Astrocyte (in vitro differentiated cells and primary cell): ENCODE measurements around the gene SHROOM1. TPM values are rescaled to one million over a fixed set of nuclear protein-coding genes. Genes with fewer than 3 reads are reported as not detected.

Experiments
- DNase-seq: peaks from one replicate; pipeline ENCODE4 v3.0.0-alpha.2; 2010; ENCODE audit warnings: low read depth
- FAIRE-seq: peaks from 2 replicates; lab custom pipeline; 2011; peaks lifted over from hg19 to GRCh38; lab: Jason Lieb, UNC
- H2AFZ ChIP-seq: 2 replicates; pipeline ENCODE4 v1.6.0; 2012; ENCODE audit warnings: low read depth, low read length, inconsistent platforms
- H3K27ac ChIP-seq: 2 replicates; pipeline ENCODE4 v1.5.1; 2011; ENCODE audit warnings: low read depth, low read length, inconsistent platforms
- H3K27me3 ChIP-seq: 2 replicates; pipeline ENCODE4 v1.6.0; 2011; ENCODE audit warnings: low read length, inconsistent platforms; ENCODE audit not compliant: insufficient read depth
- H3K36me3 ChIP-seq: 2 replicates; pipeline ENCODE4 v1.5.1; 2011; ENCODE audit warnings: low read length, inconsistent platforms; ENCODE audit not compliant: insufficient read depth
- H3K4me1 ChIP-seq: 2 replicates; pipeline ENCODE4 v1.5.1; 2011; ENCODE audit warnings: low read length, inconsistent platforms; ENCODE audit not compliant: insufficient read depth
- H3K4me2 ChIP-seq: 2 replicates; pipeline ENCODE4 v1.6.0; 2012; ENCODE audit warnings: low read length, inconsistent platforms
- H3K4me3 ChIP-seq: 2 replicates; pipeline ENCODE4 v1.5.1; 2011; ENCODE audit warnings: low read depth, mild to moderate bottlenecking, low read length, inconsistent platforms; ENCODE audit not compliant: insufficient read depth
- H3K79me2 ChIP-seq: 2 replicates; pipeline ENCODE4 v1.6.0; 2012; ENCODE audit warnings: mild to moderate bottlenecking, low read length, inconsistent platforms; ENCODE audit not compliant: insufficient read depth
- H3K9ac ChIP-seq: 2 replicates; pipeline ENCODE4 v1.6.0; 2012; ENCODE audit warnings: mild to moderate bottlenecking, low read length, inconsistent platforms
- H3K9me3 ChIP-seq: 2 replicates; pipeline ENCODE4 v1.5.1; 2012; ENCODE audit warnings: low read depth, mild to moderate bottlenecking, low read length, inconsistent platforms; ENCODE audit not compliant: insufficient read depth
- H4K20me1 ChIP-seq: 2 replicates; pipeline ENCODE4 v1.6.0; 2012; ENCODE audit warnings: low read length, inconsistent platforms; ENCODE audit not compliant: insufficient read depth
- H3K27ac Mint-ChIP-seq: one replicate; pipeline ENCODE4 v1.8.0; 2021; ENCODE audit warnings: mild to moderate bottlenecking, mixed read lengths; ENCODE audit not compliant: unreplicated experiment
- H3K27me3 Mint-ChIP-seq: one replicate; pipeline ENCODE4 v1.8.0; 2021; ENCODE audit warnings: low read depth, mixed read lengths; ENCODE audit not compliant: unreplicated experiment
- H3K36me3 Mint-ChIP-seq: one replicate; pipeline ENCODE4 v1.8.0; 2021; ENCODE audit warnings: low read depth, mixed read lengths; ENCODE audit not compliant: unreplicated experiment
- H3K4me1 Mint-ChIP-seq: one replicate; pipeline ENCODE4 v1.8.0; 2021; ENCODE audit warnings: low read depth, mixed read lengths; ENCODE audit not compliant: unreplicated experiment
- H3K4me3 Mint-ChIP-seq: one replicate; pipeline ENCODE4 v1.8.0; 2021; ENCODE audit warnings: mild to moderate bottlenecking, moderate library complexity, mixed read lengths; ENCODE audit not compliant: unreplicated experiment
- H3K9me3 Mint-ChIP-seq: one replicate; pipeline ENCODE4 v1.8.0; 2021; ENCODE audit warnings: mild to moderate bottlenecking, mixed read lengths; ENCODE audit not compliant: unreplicated experiment
- CTCF ChIP-seq: IDR thresholded peaks from 2 replicates; pipeline ENCODE4 v1.5.1; 2011; ENCODE audit warnings: low read depth, mild to moderate bottlenecking, inconsistent platforms, low read length, moderate library complexity; ENCODE audit not compliant: insufficient read depth
- EZH2 ChIP-seq: IDR thresholded peaks from 2 replicates; pipeline ENCODE4 v1.6.1; 2012; ENCODE audit warnings: mild to moderate bottlenecking, low read length, inconsistent platforms; ENCODE audit not compliant: insufficient read depth
- total RNA-seq: library from RNA; stranded (reverse); gene quantifications from 2 replicates; pipeline ENCODE4 v1.2.1, GENCODE V29; 2021

SHROOM1 gene
- total RNA-seq, 1 donor from 2014 or later = 5.0 TPM

DNA sequence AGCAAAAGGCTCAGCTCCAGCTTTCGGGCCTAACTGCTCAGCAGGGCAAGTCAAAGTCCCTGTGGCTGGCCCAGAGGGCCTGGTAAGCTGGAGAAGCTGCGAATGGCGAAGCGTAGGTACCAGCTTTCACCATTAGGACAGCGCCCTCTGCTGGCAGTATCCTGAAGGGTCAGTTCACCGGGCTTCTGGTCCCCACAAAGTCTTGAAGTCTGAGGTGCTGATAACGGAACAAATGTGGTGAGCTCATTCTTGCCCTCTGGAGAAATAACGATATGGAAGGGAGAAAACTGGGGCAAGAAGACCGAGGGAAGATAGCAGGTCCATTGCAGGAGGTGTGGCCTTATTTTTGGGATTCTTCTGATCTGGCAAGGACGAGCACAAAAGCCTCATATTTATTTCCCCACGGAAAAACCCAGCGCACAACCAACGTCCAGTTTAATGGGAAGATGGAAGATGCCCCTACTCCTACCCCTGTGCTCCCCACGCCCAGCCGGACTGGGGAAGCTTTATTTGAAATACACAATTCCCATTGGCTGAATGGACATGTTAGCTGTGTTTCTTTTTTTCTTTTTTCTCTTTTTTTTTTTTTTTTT lies 10.2 kb downstream of the SHROOM1 start:
- peaks cover 9% of the 10 kb centered on the region for H3K27me3 Mint-ChIP-seq
- peak; percentile 49 for FAIRE-seq

GRCh38 chr5:132819468-132819867 lies 11.0 kb downstream of the SHROOM1 start:
- H3K27me3 ChIP-seq = no peaks in the 10 kb centered on the region
- H3K4me2 ChIP-seq = peak overlapping the region; percentile 74
- peak overlapping the region; percentile 34 for H3K27ac Mint-ChIP-seq
- peaks cover 8% of the 10 kb centered on the region for H3K4me1 Mint-ChIP-seq
- no peak for FAIRE-seq
- H3K36me3 Mint-ChIP-seq = peaks cover 3% of the 10 kb centered on the region
- H3K27ac ChIP-seq = no peak overlapping the region
- H3K9me3 Mint-ChIP-seq = no peaks in the 10 kb centered on the region
- no peak overlapping the region for H3K9ac ChIP-seq
- no peak for TF ChIP-seq CTCF
- no peak for TF ChIP-seq EZH2
- peaks cover 12% of the 10 kb centered on the region for H3K27me3 Mint-ChIP-seq
- H3K4me1 ChIP-seq = peaks cover 7% of the 10 kb centered on the region
- no peak for DNase-seq
- H3K4me3 Mint-ChIP-seq = no peak overlapping the region
- no peaks in the 10 kb centered on the region for H4K20me1 ChIP-seq
- peak overlapping the region; percentile 74 for H2AFZ ChIP-seq
- H3K9me3 ChIP-seq = no peaks in the 10 kb centered on the region
- no peaks in the 10 kb centered on the region for H3K36me3 ChIP-seq
- no peaks in the 10 kb centered on the region for H3K79me2 ChIP-seq
- H3K4me3 ChIP-seq = peak overlapping the region; percentile 21

More for the DNA sequence above, 10.2 kb downstream of the SHROOM1 start:
- peak; percentile 87 for TF ChIP-seq CTCF
- no peak for TF ChIP-seq EZH2
- peak; percentile 77 for DNase-seq
- no peaks in the 10 kb centered on the region for H3K36me3 ChIP-seq
- Mint-ChIP-seq H3K36me3 (peaks cover 6% of the 10 kb centered on the region), H3K9me3 (no peaks in the 10 kb centered on the region), H3K4me3 (no peak overlapping the region), H3K27ac (no peak overlapping the region), H3K4me1 (peaks cover 5% of the 10 kb centered on the region)
- H4K20me1 ChIP-seq = no peaks in the 10 kb centered on the region
- H3K4me3 ChIP-seq = no peak overlapping the region
- peak overlapping the region; percentile 74 for H3K4me2 ChIP-seq
- H3K9ac ChIP-seq = no peak overlapping the region
- no peaks in the 10 kb centered on the region for H3K79me2 ChIP-seq
- H3K27ac ChIP-seq = no peak overlapping the region
- peaks cover 7% of the 10 kb centered on the region for H3K4me1 ChIP-seq
- H3K9me3 ChIP-seq = no peaks in the 10 kb centered on the region
- H2AFZ ChIP-seq = peak overlapping the region; percentile 74
- no peaks in the 10 kb centered on the region for H3K27me3 ChIP-seq

GRCh38 chr5:132817011-132817410 lies 13.4 kb downstream of the SHROOM1 start:
- Histone ChIP-seq H2AFZ (no peak overlapping the region), H3K4me2 (no peak overlapping the region), H3K4me3 (no peak overlapping the region), H3K79me2 (no peaks in the 10 kb centered on the region), H4K20me1 (no peaks in the 10 kb centered on the region), H3K27ac (no peak overlapping the region), H3K9me3 (no peaks in the 10 kb centered on the region), H3K27me3 (peaks cover 14% of the 10 kb centered on the region), H3K36me3 (no peaks in the 10 kb centered on the region), H3K4me1 (peaks cover 10% of the 10 kb centered on the region), H3K9ac (no peak overlapping the region)
- Mint-ChIP-seq H3K4me1 (peaks cover 6% of the 10 kb centered on the region), H3K36me3 (no peaks in the 10 kb centered on the region), H3K27me3 (peaks cover 23% of the 10 kb centered on the region), H3K27ac (no peak overlapping the region), H3K9me3 (no peaks in the 10 kb centered on the region), H3K4me3 (no peak overlapping the region)
- TF ChIP-seq EZH2 (no peak), CTCF (no peak)
- DNase-seq = no peak
- no peak for FAIRE-seq
